Lung microvascular endothelial cell (primary cell): ENCODE results near the gene ETV2. TPM values are rescaled to one million over a fixed set of nuclear protein-coding genes. Genes with fewer than 3 reads are reported as not detected.
A peak's percentile ranks its signal among the peaks of the same experiment; 100 is the strongest.
"Not testable (repeated sequence)": the region's sequence is repeated elsewhere in the genome, so short reads cannot be mapped to it uniquely, and the experiment has no call there.

ENCODE experiments used
- DNase-seq, 2 donors: peaks; one replicate each; pipeline versions ENCODE4 v3.0.0 to v3.0.0-alpha.2; 2010; ENCODE audit warnings: low read depth in 2 of 2
- total RNA-seq: library from RNA; depleted of rRNA; stranded (reverse); fragments of >200 nt; gene quantifications from 2 replicates; pipeline ENCODE4 v1.2.1, GENCODE V29; 2014

ETV2 gene
- total RNA-seq: 0.20 and 0.44 TPM in 2 replicates

GRCh38 chr19:35641515-35642151, at the start of gene ETV2:
TSS of gene ETV2 (plus strand) at chr19:35641745. CDS start at chr19:35642461, 716 bp downstream.
- peak in 1 of 2 donors; percentile 59 for DNase-seq

GRCh38 chr19:35592226-35592625, 49.3 kb upstream of the ETV2 start:
- DNase-seq: peak; percentile 47 to 76

- DNase-seq: not testable (repeated sequence)
These were observed 46.5 kb upstream of the ETV2 start for GRCh38 chr19:35595026-35595425.

GRCh38 chr19:35595928-35596327, 45.6 kb upstream of the ETV2 start:
- DNase-seq: no peak

- peak in 1 of 2 donors; percentile 17 for DNase-seq
These were observed 45.1 kb upstream of the ETV2 start for GRCh38 chr19:35596366-35596999.

GRCh38 chr19:35601971-35602370, 39.6 kb upstream of the ETV2 start:
- DNase-seq: no peak

- DNase-seq: not testable (repeated sequence)
These were observed 37.1 kb upstream of the ETV2 start for GRCh38 chr19:35604436-35604835.

GRCh38 chr19:35607170-35607569, 34.4 kb upstream of the ETV2 start:
- not testable (repeated sequence) for DNase-seq

GRCh38 chr19:35607661-35608060, 33.9 kb upstream of the ETV2 start:
- no peak for DNase-seq

- no peak for DNase-seq
These were observed 33.3 kb upstream of the ETV2 start for GRCh38 chr19:35608251-35608650.

- no peak for DNase-seq
These were observed 31.6 kb upstream of the ETV2 start for GRCh38 chr19:35609851-35610353.

- DNase-seq: no peak
These were observed 29.4 kb upstream of the ETV2 start for GRCh38 chr19:35612224-35612558.

GRCh38 chr19:35612559-35613321, 28.8 kb upstream of the ETV2 start, which contains the start of gene HAUS5:
TSS of gene HAUS5 (plus strand) at chr19:35612735. CDS start at chr19:35612795, 60 bp downstream.
- peak; percentile 93 to 94 for DNase-seq

- DNase-seq: no peak
These were observed 28.0 kb upstream of the ETV2 start for GRCh38 chr19:35613574-35613973.

- no peak for DNase-seq
These were observed 26.5 kb upstream of the ETV2 start for GRCh38 chr19:35615036-35615435.

GRCh38 chr19:35618857-35619256, 22.7 kb upstream of the ETV2 start:
- DNase-seq: no peak

GRCh38 chr19:35619290-35619923, 22.1 kb upstream of the ETV2 start:
- DNase-seq: no peak

- no peak for DNase-seq
These were observed 21.5 kb upstream of the ETV2 start for GRCh38 chr19:35620001-35620400.

- no peak for DNase-seq
These were observed 19.8 kb upstream of the ETV2 start for GRCh38 chr19:35621708-35622107.

GRCh38 chr19:35622750-35623149, 18.8 kb upstream of the ETV2 start:
- no peak for DNase-seq

- no peak for DNase-seq
These were observed 18.1 kb upstream of the ETV2 start for GRCh38 chr19:35623327-35624010.
